ENCODE data around the gene CALCOCO2.

The CALCOCO2 gene

GRCh38 chr17:48892940-48893645, 62.3 kb downstream of the CALCOCO2 start:
- Histone ChIP-seq H3K27ac (peak overlapping the region; percentile 80), H3K9me3 (no peaks in the 10 kb centered on the region), H3K36me3 (no peaks in the 10 kb centered on the region), H3K27me3 (no peaks in the 10 kb centered on the region), H3K4me3 (ENCODE audit: low read depth in 1 of 2, low read length in 1 of 2) (peak overlapping the region; percentile 78), H3K4me1 (ENCODE audit: control insufficient read depth in 1 of 2, insufficient read depth in 1 of 2, low read depth in 1 of 2, low read length in 1 of 2) (peaks cover 19 to 21% of the 10 kb centered on the region in 2 experiments)
- TF ChIP-seq CTCF (IDR thresholded peaks at IDR 0.05) = no peak

- Histone ChIP-seq H3K27ac (peak overlapping the region; percentile 80), H3K4me3 (ENCODE audit: low read depth in 1 of 2, low read length in 1 of 2) (no peak overlapping the region), H3K36me3 (no peaks in the 10 kb centered on the region), H3K27me3 (no peaks in the 10 kb centered on the region), H3K4me1 (ENCODE audit: control insufficient read depth in 1 of 2, insufficient read depth in 1 of 2, low read depth in 1 of 2, low read length in 1 of 2) (peaks cover 19 to 21% of the 10 kb centered on the region in 2 experiments), H3K9me3 (no peaks in the 10 kb centered on the region)
- TF ChIP-seq CTCF (IDR thresholded peaks at IDR 0.05) = no peak
These were observed 63.0 kb downstream of the CALCOCO2 start for GRCh38 chr17:48893646-48894508.

GRCh38 chr17:48894886-48895285, 64.1 kb downstream of the CALCOCO2 start:
- Histone ChIP-seq H3K27me3 (no peaks in the 10 kb centered on the region), H3K4me1 (ENCODE audit: control insufficient read depth in 1 of 2, insufficient read depth in 1 of 2, low read depth in 1 of 2, low read length in 1 of 2) (peaks cover 19 to 21% of the 10 kb centered on the region in 2 experiments), H3K4me3 (ENCODE audit: low read depth in 1 of 2, low read length in 1 of 2) (no peak overlapping the region), H3K9me3 (no peaks in the 10 kb centered on the region), H3K27ac (no peak overlapping the region), H3K36me3 (no peaks in the 10 kb centered on the region)
- no peak for TF ChIP-seq CTCF (IDR thresholded peaks at IDR 0.05)

GRCh38 chr17:48901241-48901640, 70.4 kb downstream of the CALCOCO2 start:
- no peaks in the 10 kb centered on the region for H3K27me3 ChIP-seq

GRCh38 chr17:48903401-48903800, 72.6 kb downstream of the CALCOCO2 start:
- TF ChIP-seq CTCF (IDR thresholded peaks at IDR 0.05) = no peak
- no peak overlapping the region for H3K27ac ChIP-seq
- H3K4me1 ChIP-seq (ENCODE audit: control insufficient read depth in 1 of 2, insufficient read depth in 1 of 2, low read depth in 1 of 2, low read length in 1 of 2) = peaks cover 7 to 8% of the 10 kb centered on the region in 2 experiments
- H3K36me3 ChIP-seq = no peaks in the 10 kb centered on the region
- H3K9me3 ChIP-seq = no peaks in the 10 kb centered on the region
- H3K4me3 ChIP-seq (ENCODE audit: low read depth in 1 of 2, low read length in 1 of 2) = no peak overlapping the region
- no peaks in the 10 kb centered on the region for H3K27me3 ChIP-seq

More at GRCh38 chr17:48901241-48901640, 70.4 kb downstream of the CALCOCO2 start:
- no peaks in the 10 kb centered on the region for H3K4me1 ChIP-seq (ENCODE audit: control insufficient read depth in 1 of 2, insufficient read depth in 1 of 2, low read depth in 1 of 2, low read length in 1 of 2)
- no peaks in the 10 kb centered on the region for H3K9me3 ChIP-seq
- no peaks in the 10 kb centered on the region for H3K36me3 ChIP-seq
- TF ChIP-seq CTCF (IDR thresholded peaks at IDR 0.05) = no peak
- H3K4me3 ChIP-seq (ENCODE audit: low read depth in 1 of 2, low read length in 1 of 2) = no peak overlapping the region
- no peak overlapping the region for H3K27ac ChIP-seq
